Neural progenitor cell (in vitro differentiated cells): ENCODE measurements around the gene ZNF446. TPM values are rescaled to one million over a fixed set of nuclear protein-coding genes. Genes with fewer than 3 reads are reported as not detected.
A peak's percentile ranks its signal among the peaks of the same experiment; 100 is the strongest.
"Not testable (repeated sequence)": the region's sequence is repeated elsewhere in the genome, so short reads cannot be mapped to it uniquely, and the experiment has no call there.

ENCODE experiments used
- DNase-seq: peaks from one replicate; pipeline ENCODE4 v3.0.0-alpha.2; 2016; ENCODE audit warnings: low spot score
- H2AFZ ChIP-seq: fragments of 200-600 bp; sonication (generic); replicated peaks from 2 replicates; pipeline ENCODE4 v1.6.1; 2016; ENCODE audit warnings: antibody characterized with exemption
- H3F3A ChIP-seq: fragments of 200-600 bp; sonication (generic); 2 replicates; pipeline ENCODE4 v1.6.1; 2016; ENCODE audit warnings: antibody characterized with exemption, low read depth
- H3K27ac ChIP-seq: fragments of 200-600 bp; sonication (generic); 2 replicates; pipeline ENCODE4 v1.5.1; 2016; ENCODE audit warnings: mild to moderate bottlenecking
- H3K27me3 ChIP-seq: fragments of 200-600 bp; sonication (generic); 2 replicates; pipeline ENCODE4 v1.6.1; 2016; ENCODE audit warnings: mild to moderate bottlenecking, moderate library complexity
- H3K36me3 ChIP-seq: fragments of 200-600 bp; sonication (generic); 2 replicates; pipeline ENCODE4 v1.5.1; 2016
- H3K4me1 ChIP-seq: fragments of 200-600 bp; sonication (generic); 2 replicates; pipeline ENCODE4 v1.6.1; 2016; ENCODE audit warnings: mixed run types
- H3K4me2 ChIP-seq: fragments of 200-600 bp; sonication (generic); 2 replicates; pipeline ENCODE4 v1.6.1; 2016
- H3K4me3 ChIP-seq: fragments of 200-600 bp; sonication (generic); 2 replicates; pipeline ENCODE4 v1.5.1; 2016
- H3K79me2 ChIP-seq: fragments of 200-600 bp; sonication (generic); 2 replicates; pipeline ENCODE4 v1.6.1; 2016; ENCODE audit warnings: low read depth
- H3K9ac ChIP-seq: fragments of 200-600 bp; sonication (generic); 2 replicates; pipeline ENCODE4 v1.6.1; 2016
- H3K9me3 ChIP-seq: fragments of 200-600 bp; sonication (generic); 2 replicates; pipeline ENCODE4 v1.5.1; 2016; ENCODE audit warnings: low read depth
- H4K20me1 ChIP-seq: fragments of 200-600 bp; sonication (generic); 2 replicates; pipeline ENCODE4 v1.6.1; 2016; ENCODE audit warnings: low read depth
- H3K27ac Mint-ChIP-seq: 3 replicates; pipeline ENCODE4 v1.8.0; 2021; ENCODE audit warnings: mixed read lengths
- H3K27me3 Mint-ChIP-seq: 2 replicates; pipeline ENCODE4 v1.8.0; 2022; ENCODE audit warnings: low read depth, mild to moderate bottlenecking, inconsistent platforms, moderate library complexity, mixed read lengths; ENCODE audit not compliant: insufficient read depth
- H3K36me3 Mint-ChIP-seq: 3 replicates; pipeline ENCODE4 v1.8.0; 2021; ENCODE audit warnings: mixed read lengths
- H3K4me1 Mint-ChIP-seq: 3 replicates; pipeline ENCODE4 v1.8.0; 2021; ENCODE audit warnings: mixed read lengths
- H3K4me3 Mint-ChIP-seq: 3 replicates; pipeline ENCODE4 v1.8.0; 2021; ENCODE audit warnings: mild to moderate bottlenecking, moderate library complexity, mixed read lengths
- H3K9me3 Mint-ChIP-seq: 3 replicates; pipeline ENCODE4 v1.8.0; 2020; ENCODE audit warnings: mixed read lengths
- EZH2 ChIP-seq: fragments of 200-600 bp; sonication (generic); IDR thresholded peaks from 2 replicates; pipeline ENCODE4 v1.6.1; 2017; ENCODE audit warnings: antibody characterized with exemption, mild to moderate bottlenecking, moderate library complexity
- EZH2phosphoT487 ChIP-seq: fragments of 200-600 bp; sonication (generic); IDR thresholded peaks from 2 replicates; pipeline ENCODE4 v1.6.1; 2017; ENCODE audit warnings: antibody characterized with exemption
- total RNA-seq: library from RNA; depleted of rRNA; stranded (reverse); fragments of >200 nt; gene quantifications from 2 replicates; pipeline ENCODE4 v1.2.3, GENCODE V29; 2015; ENCODE audit warnings: low replicate concordance
- TF ChIP-seq, protein P1 (sequence below): fragments of 200-600 bp; sonication (generic); IDR thresholded peaks from 2 replicates; pipeline ENCODE4 v1.5.1; 2017; ENCODE audit warnings: antibody characterized with exemption, mild to moderate bottlenecking

ZNF446 gene
- total RNA-seq, 1 donor from 2014 or later: 4.4 TPM

DNA sequence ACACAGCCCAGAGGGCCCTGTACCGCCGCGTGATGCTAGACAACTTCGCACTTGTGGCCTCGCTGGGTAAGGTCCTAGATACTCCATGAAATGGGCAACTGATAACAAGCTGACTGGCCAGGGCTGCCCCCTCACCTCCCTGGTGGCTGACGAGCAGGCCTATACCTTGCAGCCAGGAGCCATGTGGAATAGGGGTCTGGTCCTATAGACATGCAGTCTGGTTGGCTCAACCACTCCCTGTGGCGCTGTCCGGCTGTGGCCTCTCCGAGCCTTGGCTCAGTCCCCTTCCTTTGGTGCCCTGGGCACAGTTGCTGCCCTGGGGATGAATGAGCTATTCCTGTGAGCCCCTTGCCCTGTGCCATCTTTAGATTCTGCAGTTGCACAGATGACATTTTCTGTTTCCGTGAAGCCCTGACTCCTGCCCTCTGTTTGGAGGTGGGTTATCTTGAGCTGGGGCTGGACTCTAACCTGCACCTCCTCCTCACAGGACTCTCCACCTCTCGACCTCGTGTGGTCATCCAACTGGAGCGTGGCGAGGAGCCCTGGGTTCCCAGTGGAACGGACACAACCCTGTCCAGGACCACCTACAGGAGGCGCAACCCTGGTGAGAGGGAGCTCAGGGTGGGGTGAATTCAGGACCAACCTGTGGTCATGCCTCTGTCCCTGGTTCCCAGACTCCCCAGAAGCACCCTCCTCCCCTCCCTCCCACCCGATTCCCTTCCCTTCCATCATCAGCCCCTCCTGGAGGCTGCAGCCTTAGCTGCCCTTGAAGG is 6.7 kb upstream of the ZNF446 start:
- Histone ChIP-seq H3K9me3 (no peaks in the 10 kb centered on the region), H3K4me1 (no peaks in the 10 kb centered on the region), H3K79me2 (peaks cover 9% of the 10 kb centered on the region), H3K27me3 (peaks cover 12% of the 10 kb centered on the region), H3K36me3 (no peaks in the 10 kb centered on the region), H3K27ac (no peak overlapping the region), H3K9ac (no peak overlapping the region), H3K4me2 (no peak overlapping the region), H4K20me1 (peaks cover 9% of the 10 kb centered on the region), H3F3A (peaks cover 5% of the 10 kb centered on the region), H2AFZ (no peak overlapping the region), H3K4me3 (no peak overlapping the region)
- TF ChIP-seq EZH2: no peak
- TF ChIP-seq, protein P1, sequence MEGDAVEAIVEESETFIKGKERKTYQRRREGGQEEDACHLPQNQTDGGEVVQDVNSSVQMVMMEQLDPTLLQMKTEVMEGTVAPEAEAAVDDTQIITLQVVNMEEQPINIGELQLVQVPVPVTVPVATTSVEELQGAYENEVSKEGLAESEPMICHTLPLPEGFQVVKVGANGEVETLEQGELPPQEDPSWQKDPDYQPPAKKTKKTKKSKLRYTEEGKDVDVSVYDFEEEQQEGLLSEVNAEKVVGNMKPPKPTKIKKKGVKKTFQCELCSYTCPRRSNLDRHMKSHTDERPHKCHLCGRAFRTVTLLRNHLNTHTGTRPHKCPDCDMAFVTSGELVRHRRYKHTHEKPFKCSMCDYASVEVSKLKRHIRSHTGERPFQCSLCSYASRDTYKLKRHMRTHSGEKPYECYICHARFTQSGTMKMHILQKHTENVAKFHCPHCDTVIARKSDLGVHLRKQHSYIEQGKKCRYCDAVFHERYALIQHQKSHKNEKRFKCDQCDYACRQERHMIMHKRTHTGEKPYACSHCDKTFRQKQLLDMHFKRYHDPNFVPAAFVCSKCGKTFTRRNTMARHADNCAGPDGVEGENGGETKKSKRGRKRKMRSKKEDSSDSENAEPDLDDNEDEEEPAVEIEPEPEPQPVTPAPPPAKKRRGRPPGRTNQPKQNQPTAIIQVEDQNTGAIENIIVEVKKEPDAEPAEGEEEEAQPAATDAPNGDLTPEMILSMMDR: no peak
- no peak for TF ChIP-seq EZH2phosphoT487
- H3K9me3 Mint-ChIP-seq: no peaks in the 10 kb centered on the region
- peaks cover 20% of the 10 kb centered on the region for H3K4me1 Mint-ChIP-seq
- no peak for DNase-seq
- peak overlapping the region; percentile 85 for H3K4me3 Mint-ChIP-seq
- peaks cover 2% of the 10 kb centered on the region for H3K36me3 Mint-ChIP-seq
- H3K27ac Mint-ChIP-seq: no peak overlapping the region
- peaks cover 2% of the 10 kb centered on the region for H3K27me3 Mint-ChIP-seq

GRCh38 chr19:58470837-58471543 is 5.2 kb upstream of the ZNF446 start:
- H3K4me1 Mint-ChIP-seq: peaks cover 25% of the 10 kb centered on the region
- not testable (repeated sequence) for H3K9me3 Mint-ChIP-seq, H3K9ac ChIP-seq, H3K27me3 Mint-ChIP-seq, H3K4me3 ChIP-seq, H3K4me2 ChIP-seq, H3K27ac Mint-ChIP-seq, H3K9me3 ChIP-seq, H3K4me1 ChIP-seq, H3K36me3 Mint-ChIP-seq, H4K20me1 ChIP-seq, H3K79me2 ChIP-seq, H2AFZ ChIP-seq, H3K4me3 Mint-ChIP-seq, H3K27me3 ChIP-seq, H3K27ac ChIP-seq, H3K36me3 ChIP-seq, DNase-seq
- peaks cover 18% of the 10 kb centered on the region for H3F3A ChIP-seq

GRCh38 chr19:58471736-58472135 is 4.4 kb upstream of the ZNF446 start:
- H3K9me3 Mint-ChIP-seq: no peaks in the 10 kb centered on the region
- Histone ChIP-seq H3K27me3 (no peaks in the 10 kb centered on the region), H3K9ac (no peak overlapping the region), H2AFZ (no peak overlapping the region), H3K79me2 (peaks cover 9% of the 10 kb centered on the region), H4K20me1 (peaks cover 9% of the 10 kb centered on the region), H3K27ac (no peak overlapping the region), H3K4me2 (no peak overlapping the region), H3K4me1 (peaks cover 3% of the 10 kb centered on the region), H3K36me3 (no peaks in the 10 kb centered on the region), H3K4me3 (no peak overlapping the region), H3F3A (peaks cover 25% of the 10 kb centered on the region), H3K9me3 (no peaks in the 10 kb centered on the region)
- DNase-seq: no peak
- peaks cover 25% of the 10 kb centered on the region for H3K4me1 Mint-ChIP-seq
- H3K4me3 Mint-ChIP-seq: no peak overlapping the region
- no peak overlapping the region for H3K27ac Mint-ChIP-seq
- H3K36me3 Mint-ChIP-seq: peaks cover 2% of the 10 kb centered on the region
- peaks cover 7% of the 10 kb centered on the region for H3K27me3 Mint-ChIP-seq
- no peak for TF ChIP-seq EZH2phosphoT487

DNA sequence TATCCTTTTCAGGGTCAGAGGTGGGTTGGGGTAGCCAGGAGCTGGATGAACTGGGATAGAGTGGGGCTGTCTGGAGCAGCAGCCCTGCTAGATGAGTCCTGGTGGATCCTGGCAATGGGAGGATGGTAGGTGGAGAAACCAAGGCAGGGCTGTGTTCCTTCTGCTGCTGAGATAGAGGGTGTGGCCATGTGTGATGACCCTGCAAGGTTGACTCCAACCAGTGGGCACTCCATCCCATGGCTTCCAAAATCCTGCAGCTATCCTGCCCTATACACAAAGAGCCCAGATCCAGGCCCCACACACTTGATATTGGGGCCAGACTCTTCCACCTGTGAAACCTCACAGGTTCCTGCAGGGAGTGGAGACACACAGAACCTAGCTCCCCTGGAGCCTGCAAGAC is 2.4 kb upstream of the ZNF446 start:
- peaks cover 22% of the 10 kb centered on the region for H3F3A ChIP-seq
- peaks cover 9% of the 10 kb centered on the region for H3K4me1 ChIP-seq
- H3K9ac ChIP-seq: no peak overlapping the region
- no peaks in the 10 kb centered on the region for H3K27me3 ChIP-seq
- H3K36me3 Mint-ChIP-seq: peaks cover 2% of the 10 kb centered on the region
- no peak for DNase-seq
- no peak for TF ChIP-seq EZH2phosphoT487
- TF ChIP-seq, protein P1: no peak
- peaks cover under 1% of the 10 kb centered on the region for H3K79me2 ChIP-seq
- no peak overlapping the region for H3K27ac ChIP-seq
- no peak overlapping the region for H3K4me3 ChIP-seq
- peaks cover 1% of the 10 kb centered on the region for H4K20me1 ChIP-seq
- peaks cover 16% of the 10 kb centered on the region for H3K4me1 Mint-ChIP-seq
- no peak overlapping the region for H3K4me2 ChIP-seq
- no peaks in the 10 kb centered on the region for H3K9me3 Mint-ChIP-seq
- H3K27me3 Mint-ChIP-seq: peaks cover 6% of the 10 kb centered on the region
- peak overlapping the region; percentile 70 for H3K4me3 Mint-ChIP-seq
- no peaks in the 10 kb centered on the region for H3K36me3 ChIP-seq
- H3K9me3 ChIP-seq: no peaks in the 10 kb centered on the region
- H2AFZ ChIP-seq: no peak overlapping the region
- H3K27ac Mint-ChIP-seq: no peak overlapping the region
